ENCODE data around the gene TSC22D3. TPM values are rescaled to one million over a fixed set of nuclear protein-coding genes. Genes with fewer than 3 reads are reported as not detected.

TSC22D3 gene
- total RNA-seq, 1 donor from 2014 or later, result 41.4 TPM

- H3K9me3 Mint-ChIP-seq (ENCODE audit: low read depth), result peaks cover 3% of the 10 kb centered on the region
- peaks cover 36% of the 10 kb centered on the region for H3K27me3 Mint-ChIP-seq
- DNase-seq (ENCODE audit: low spot score, unreplicated experiment), result peak; percentile 47
- H3K36me3 Mint-ChIP-seq (ENCODE audit: insufficient read depth), result no peaks in the 10 kb centered on the region
- H3K27ac Mint-ChIP-seq, result no peak overlapping the region
- H3K4me3 Mint-ChIP-seq (ENCODE audit: low read depth), result peak overlapping the region; percentile 71
- peak; percentile 75 for TF ChIP-seq CTCF (IDR thresholded peaks at IDR 0.05; ENCODE audit: unreplicated experiment)
- H3K4me1 Mint-ChIP-seq (ENCODE audit: low read depth), result peaks cover 7% of the 10 kb centered on the region
Observed at GRCh38 chrX:107776649-107777535, 1.3 kb upstream of the TSC22D3 start.

- no peak for TF ChIP-seq CTCF (IDR thresholded peaks at IDR 0.05; ENCODE audit: unreplicated experiment)
- H3K36me3 Mint-ChIP-seq (ENCODE audit: insufficient read depth), result no peaks in the 10 kb centered on the region
- H3K27ac Mint-ChIP-seq, result no peak overlapping the region
- peak overlapping the region; percentile 58 for H3K4me3 Mint-ChIP-seq (ENCODE audit: low read depth)
- no peak for DNase-seq (ENCODE audit: low spot score, unreplicated experiment)
- H3K4me1 Mint-ChIP-seq (ENCODE audit: low read depth), result peaks cover 7% of the 10 kb centered on the region
- H3K9me3 Mint-ChIP-seq (ENCODE audit: low read depth), result peaks cover 3% of the 10 kb centered on the region
- H3K27me3 Mint-ChIP-seq, result peaks cover 42% of the 10 kb centered on the region
Observed at GRCh38 chrX:107775000-107775733, 420 bp downstream of the TSC22D3 start.

- Mint-ChIP-seq H3K9me3 (ENCODE audit: low read depth) (peaks cover 3% of the 10 kb centered on the region), H3K36me3 (ENCODE audit: insufficient read depth) (no peaks in the 10 kb centered on the region), H3K27me3 (peaks cover 47% of the 10 kb centered on the region), H3K27ac (no peak overlapping the region), H3K4me3 (ENCODE audit: low read depth) (peak overlapping the region; percentile 3), H3K4me1 (ENCODE audit: low read depth) (peaks cover 7% of the 10 kb centered on the region)
- no peak for TF ChIP-seq CTCF (IDR thresholded peaks at IDR 0.05; ENCODE audit: unreplicated experiment)
- no peak for DNase-seq (ENCODE audit: low spot score, unreplicated experiment)
Observed at GRCh38 chrX:107773906-107774435, 1.6 kb downstream of the TSC22D3 start.

GRCh38 chrX:107773206-107773605 lies 2.4 kb downstream of the TSC22D3 start:
- H3K27ac Mint-ChIP-seq, result no peak overlapping the region
- no peak for DNase-seq (ENCODE audit: low spot score, unreplicated experiment)
- H3K36me3 Mint-ChIP-seq (ENCODE audit: insufficient read depth), result no peaks in the 10 kb centered on the region
- H3K9me3 Mint-ChIP-seq (ENCODE audit: low read depth), result no peaks in the 10 kb centered on the region
- H3K27me3 Mint-ChIP-seq, result peaks cover 47% of the 10 kb centered on the region
- no peak overlapping the region for H3K4me3 Mint-ChIP-seq (ENCODE audit: low read depth)
- no peak for TF ChIP-seq CTCF (IDR thresholded peaks at IDR 0.05; ENCODE audit: unreplicated experiment)
- H3K4me1 Mint-ChIP-seq (ENCODE audit: low read depth), result peaks cover 9% of the 10 kb centered on the region

- H3K27ac Mint-ChIP-seq, result no peak overlapping the region
- no peak overlapping the region for H3K4me3 Mint-ChIP-seq (ENCODE audit: low read depth)
- H3K9me3 Mint-ChIP-seq (ENCODE audit: low read depth), result no peaks in the 10 kb centered on the region
- peaks cover 35% of the 10 kb centered on the region for H3K27me3 Mint-ChIP-seq
- no peak for TF ChIP-seq CTCF (IDR thresholded peaks at IDR 0.05; ENCODE audit: unreplicated experiment)
- no peaks in the 10 kb centered on the region for H3K36me3 Mint-ChIP-seq (ENCODE audit: insufficient read depth)
- H3K4me1 Mint-ChIP-seq (ENCODE audit: low read depth), result peaks cover 2% of the 10 kb centered on the region
- DNase-seq (ENCODE audit: low spot score, unreplicated experiment), result no peak
Observed at GRCh38 chrX:107769581-107770317, 5.8 kb downstream of the TSC22D3 start.
